Activated CD4-positive, alpha-beta T cell treated with anti-CD3 and anti-CD28 coated beads for 1 hour (primary cell): ENCODE results near the gene GBE1.

ENCODE experiments used
- DNase-seq: peaks from one replicate; pipeline ENCODE4 v3.0.0-alpha.2; 2020

Gene GBE1

DNA sequence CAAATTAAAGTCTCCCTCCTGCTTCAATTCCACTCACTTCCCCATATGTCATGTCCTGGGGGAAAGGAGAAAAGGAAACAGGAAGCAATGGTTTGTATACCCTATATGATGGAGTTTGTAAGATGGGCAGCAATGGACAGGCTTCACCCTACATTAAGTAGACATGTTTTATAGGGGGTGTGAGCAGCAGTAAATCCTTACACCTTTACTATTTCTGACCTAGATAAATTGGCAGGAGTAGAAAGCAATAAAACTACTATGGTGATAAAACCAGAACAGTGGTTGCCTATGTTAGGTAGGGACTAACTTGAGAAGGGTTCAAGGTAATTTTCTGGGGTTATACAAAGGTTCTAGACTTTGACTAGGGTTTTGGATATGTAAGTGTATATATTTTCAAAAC lies 301.7 kb downstream of the GBE1 start:
- no peak for DNase-seq

DNA sequence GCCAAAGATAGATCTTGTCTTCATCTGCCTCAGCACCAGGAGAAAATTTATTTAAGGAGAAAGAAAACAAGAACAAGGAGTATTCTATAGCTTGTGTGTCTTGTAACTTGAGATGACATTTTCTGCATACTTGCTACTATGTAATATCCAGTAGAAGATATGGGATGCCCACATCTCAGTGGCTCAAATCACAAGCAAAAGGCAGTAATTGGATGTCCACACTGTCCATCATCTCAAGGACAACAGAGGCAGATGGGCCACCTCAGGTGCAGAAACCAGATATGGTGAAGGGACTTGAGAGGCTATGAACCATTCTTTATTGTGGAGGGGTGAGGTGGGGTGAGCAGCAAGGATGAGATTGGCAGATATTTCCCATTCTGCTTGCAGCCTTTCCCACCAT lies 309.0 kb downstream of the GBE1 start:
- DNase-seq, result no peak

DNA sequence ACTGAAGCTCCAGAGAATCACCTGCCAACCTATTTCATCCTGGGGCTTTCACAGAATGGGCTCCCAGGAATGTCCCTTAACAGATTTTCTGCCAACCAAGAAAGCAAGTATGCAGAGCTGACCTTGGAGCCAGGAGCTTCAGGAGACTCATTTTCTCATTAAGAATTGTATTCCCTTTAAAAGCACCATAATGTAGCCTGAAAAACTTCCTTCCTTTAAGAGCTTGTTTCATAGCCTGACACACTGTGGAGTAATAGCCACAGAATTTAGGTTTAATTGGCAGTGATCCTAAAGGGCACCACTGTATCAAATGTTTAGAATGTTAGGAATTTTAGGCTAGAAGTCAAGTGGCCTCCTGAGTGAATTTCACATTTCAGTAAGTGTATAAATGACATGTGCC lies 309.8 kb downstream of the GBE1 start:
- DNase-seq, result no peak

DNA sequence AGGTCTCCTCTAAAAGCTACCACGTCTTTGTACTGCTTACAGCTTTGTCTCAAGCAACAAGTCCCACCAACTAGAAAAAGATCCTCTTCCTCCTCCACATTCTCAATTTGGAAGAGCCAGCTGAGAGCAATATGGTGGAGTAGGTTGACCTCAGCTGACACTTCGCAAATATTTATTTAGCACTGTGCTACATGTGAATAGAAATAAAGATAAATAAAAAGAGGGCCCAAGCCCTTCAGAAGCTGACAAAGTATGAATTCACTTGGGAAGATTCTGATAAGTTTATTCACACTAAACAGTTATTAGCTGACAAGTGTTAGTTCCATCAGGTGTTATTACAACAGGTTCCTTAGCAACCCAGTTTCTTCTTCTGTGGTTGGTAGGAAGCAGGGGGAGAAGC lies 310.3 kb downstream of the GBE1 start:
- DNase-seq, result no peak

DNA sequence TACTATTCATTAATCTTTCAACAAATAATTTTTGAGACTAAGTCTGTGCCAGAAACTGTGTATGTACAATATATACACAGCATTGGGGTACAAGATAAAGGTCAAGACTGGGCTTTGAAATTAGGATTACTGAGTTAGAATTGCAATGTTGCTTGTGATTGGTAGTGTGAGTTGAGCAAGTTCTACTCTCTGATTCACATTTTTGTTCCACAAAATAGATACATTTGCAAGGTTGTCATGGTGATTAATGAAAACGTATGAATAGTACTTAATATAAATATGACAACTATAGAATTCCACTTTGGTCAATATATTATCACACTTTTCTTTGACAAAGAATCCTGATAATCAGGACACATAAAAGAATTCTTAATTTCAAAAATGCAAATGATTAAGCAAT lies 314.6 kb downstream of the GBE1 start:
- no peak for DNase-seq

DNA sequence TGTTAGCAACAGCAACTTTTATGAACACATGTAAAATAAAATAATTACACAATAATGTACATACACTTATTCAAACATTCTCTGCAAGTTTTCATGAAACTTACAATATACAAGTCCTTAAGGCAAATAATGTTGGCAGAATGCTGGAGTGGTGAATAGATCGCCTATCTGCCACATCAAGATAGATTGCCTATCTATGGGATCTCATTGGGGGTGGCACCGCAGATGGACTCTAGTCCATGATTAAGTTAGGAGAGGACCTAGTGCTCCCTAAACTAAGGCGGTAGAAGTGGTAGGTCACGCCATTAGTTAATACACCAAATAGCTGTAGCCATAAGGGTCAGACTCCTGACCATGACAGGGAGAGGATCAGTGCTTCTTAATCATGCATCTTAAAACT lies 315.7 kb downstream of the GBE1 start:
- no peak for DNase-seq

DNA sequence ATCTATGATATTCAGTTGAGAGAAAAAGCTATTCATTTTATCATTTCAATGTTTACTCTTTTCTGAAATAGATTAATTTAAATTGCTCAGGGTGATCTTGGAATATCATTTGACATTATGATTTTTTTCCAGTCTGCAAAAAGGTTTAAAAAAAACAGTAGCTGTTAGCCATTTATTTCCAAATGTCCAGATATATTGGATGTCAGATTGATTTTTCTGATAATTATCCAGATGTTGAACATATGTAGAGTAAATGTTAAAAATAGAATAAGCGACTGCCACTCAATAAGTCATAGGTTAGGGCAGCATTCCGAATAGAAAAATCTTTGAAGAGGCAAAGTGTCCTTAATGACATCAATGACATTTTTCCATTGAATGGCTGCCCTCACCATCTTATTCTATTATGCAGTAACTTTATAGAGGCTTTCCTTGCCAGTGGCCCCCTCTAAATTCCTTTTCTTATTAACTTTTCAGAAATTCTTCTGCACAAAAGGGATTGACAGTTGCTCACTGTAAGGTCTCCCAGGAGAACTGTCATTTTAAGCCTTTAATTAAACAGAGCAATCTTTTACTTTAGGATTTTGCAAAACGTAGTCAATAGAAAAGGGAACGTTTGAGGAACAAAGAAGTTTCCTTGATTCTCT lies 316.5 kb downstream of the GBE1 start:
- no peak for DNase-seq

DNA sequence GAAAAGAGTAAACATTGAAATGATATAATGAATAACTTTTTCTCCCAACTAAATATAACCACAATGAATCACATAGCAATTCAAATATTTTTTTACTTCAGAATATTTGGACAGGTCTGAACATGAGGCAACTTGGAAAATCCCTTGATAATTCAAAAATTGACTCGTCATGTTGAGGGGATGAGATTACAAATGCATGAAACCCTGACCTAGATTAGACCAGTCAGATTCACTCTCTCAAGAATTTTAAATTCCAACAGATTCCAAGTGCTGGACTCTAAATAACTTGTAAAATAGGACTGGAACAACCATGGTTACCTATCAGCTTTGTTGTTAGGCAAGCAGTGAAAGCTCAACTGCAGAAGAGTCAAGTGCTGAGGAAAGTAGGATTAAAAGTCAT lies 317.5 kb downstream of the GBE1 start:
- no peak for DNase-seq

DNA sequence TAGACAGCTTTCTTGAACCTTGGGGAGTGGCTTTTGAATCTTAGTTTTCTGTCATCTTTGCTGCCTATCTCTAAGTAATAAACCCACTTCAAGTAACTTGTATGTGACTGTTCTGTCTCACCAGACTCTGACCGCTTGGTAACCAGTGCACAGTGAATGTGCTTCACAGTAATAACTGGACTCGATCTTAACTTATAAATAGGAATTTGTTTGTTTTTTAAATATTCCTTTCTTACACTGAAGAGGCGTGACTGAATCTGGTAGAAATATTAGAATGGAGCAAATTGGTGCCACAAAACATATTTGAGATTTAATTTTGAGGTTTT lies 318.0 kb downstream of the GBE1 start:
- no peak for DNase-seq

DNA sequence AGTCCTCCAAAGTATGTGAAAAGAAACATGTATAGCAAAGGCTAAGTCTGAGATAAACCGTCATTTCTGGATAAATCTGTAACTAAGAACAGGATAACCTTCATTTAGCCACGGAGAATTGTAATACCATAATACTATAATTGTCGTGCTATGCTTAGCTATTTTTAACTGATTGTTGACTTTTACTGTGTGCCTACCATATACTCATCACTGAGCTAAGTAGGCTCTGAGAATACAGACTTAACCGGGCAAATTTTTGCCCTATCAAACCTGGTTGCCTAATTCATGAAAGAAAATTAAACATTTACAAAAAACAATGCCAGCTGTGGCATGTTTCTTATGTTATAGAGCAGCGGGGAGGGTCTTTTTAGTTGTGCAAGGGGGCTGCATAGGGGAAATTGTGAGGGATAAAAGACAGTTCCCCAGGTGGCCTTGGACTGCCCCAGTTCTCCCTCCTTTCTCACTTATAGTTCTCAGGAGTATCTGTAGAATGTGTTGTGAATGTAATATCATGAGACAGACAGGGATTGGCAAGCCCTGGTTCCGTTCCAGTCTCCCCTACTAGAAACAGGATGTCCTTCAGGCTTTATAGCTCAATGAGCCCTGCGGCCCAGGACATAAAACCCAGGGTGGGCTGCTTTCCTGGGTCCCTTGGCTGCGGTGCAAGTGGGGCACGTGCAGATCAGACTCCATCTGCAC lies 318.5 kb downstream of the GBE1 start:
- no peak for DNase-seq

DNA sequence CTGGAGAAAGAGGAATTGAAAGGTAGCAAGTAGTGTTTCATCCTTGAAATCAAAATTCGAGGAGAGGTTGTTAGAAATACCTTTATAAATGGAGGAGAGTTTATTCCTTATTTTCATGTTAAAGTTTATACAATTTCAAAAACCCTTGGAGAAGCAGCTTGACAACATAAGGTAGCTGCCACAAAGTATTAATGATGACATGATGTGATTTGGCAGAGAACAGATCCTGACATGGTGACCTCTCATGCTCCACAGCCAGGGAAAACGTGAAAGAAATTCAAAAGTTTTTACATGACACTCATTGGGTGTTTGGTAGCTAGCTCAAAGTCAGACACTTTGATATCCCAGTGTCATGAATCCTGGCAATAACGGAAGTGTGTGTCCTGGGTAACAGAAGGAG lies 320.8 kb downstream of the GBE1 start:
- DNase-seq, result no peak
